Measurements from ENCODE around the gene SETD1B.
"Not testable (repeated sequence)": the region's sequence is repeated elsewhere in the genome, so short reads cannot be mapped to it uniquely, and the experiment has no call there.

The SETD1B gene

DNA sequence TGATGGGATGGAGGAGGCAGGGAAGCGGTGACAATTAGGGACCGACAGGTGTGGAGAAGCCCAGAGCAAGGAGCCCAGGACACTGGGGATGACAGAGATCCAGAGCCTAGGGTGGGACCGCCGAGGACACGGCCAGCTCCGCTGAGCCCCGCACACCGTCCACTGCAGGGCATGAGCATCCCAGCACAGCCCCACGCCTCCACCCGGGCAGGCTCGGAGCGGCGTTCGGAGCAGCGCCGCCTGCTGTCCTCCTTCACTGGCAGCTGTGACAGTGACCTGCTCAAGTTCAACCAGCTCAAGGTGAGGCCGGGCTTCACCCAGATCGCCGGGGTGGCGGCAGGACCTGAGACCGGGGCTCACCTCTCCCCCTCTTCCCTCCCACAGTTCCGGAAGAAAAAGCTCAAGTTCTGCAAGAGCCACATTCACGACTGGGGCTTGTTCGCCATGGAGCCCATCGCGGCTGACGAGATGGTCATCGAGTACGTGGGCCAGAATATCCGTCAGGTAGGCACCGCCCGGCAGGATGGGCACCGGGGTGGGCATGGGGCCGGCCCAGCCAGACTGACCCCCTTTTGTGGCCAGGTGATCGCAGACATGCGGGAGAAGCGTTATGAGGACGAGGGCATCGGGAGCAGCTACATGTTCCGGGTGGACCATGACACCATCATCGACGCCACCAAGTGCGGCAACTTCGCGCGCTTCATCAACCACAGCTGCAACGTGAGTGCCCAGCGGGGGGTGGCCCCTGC lies 23.7 kb downstream of the SETD1B start:
- no peak for DNase-seq

DNA sequence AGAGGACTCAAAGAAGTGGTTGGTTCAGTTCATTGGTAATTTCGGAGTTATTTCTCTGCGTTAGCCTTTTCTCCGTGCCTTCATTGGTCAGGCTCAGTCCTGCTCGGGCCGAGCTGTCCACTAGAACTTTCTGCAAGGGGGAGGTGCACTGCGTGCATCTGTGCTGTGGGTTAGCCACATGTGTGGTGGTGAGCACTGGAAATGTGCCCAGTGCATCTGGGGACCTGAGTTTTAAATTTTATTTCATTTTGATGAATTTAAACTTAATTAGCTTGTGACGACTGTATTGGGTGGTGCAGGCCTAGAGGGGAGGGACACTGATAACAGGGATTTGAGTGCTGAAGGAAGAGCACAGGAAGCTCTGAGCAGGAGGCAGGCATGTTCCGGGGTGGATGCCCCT lies 24.5 kb downstream of the SETD1B start:
- DNase-seq = no peak

DNA sequence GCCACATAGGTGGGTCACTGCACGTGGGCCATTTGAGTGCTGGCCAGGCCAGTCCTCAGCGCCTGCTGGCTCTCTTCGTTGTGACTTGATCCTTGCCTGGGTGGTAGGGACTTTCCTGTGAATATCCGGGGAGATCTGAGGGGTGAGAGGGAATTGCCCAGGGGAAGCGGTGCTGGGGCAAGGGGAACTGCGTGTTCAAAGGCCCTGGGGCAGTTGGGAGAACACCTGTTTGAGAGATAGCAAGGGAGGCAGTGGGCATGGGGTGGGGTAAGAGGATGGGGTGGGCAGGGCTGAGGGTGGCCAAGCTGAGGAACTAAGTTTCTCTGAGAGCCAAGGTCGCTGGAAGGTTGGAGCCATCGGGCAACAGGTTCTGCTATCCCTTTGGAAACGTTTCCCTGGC lies 25.0 kb downstream of the SETD1B start:
- DNase-seq = no peak

DNA sequence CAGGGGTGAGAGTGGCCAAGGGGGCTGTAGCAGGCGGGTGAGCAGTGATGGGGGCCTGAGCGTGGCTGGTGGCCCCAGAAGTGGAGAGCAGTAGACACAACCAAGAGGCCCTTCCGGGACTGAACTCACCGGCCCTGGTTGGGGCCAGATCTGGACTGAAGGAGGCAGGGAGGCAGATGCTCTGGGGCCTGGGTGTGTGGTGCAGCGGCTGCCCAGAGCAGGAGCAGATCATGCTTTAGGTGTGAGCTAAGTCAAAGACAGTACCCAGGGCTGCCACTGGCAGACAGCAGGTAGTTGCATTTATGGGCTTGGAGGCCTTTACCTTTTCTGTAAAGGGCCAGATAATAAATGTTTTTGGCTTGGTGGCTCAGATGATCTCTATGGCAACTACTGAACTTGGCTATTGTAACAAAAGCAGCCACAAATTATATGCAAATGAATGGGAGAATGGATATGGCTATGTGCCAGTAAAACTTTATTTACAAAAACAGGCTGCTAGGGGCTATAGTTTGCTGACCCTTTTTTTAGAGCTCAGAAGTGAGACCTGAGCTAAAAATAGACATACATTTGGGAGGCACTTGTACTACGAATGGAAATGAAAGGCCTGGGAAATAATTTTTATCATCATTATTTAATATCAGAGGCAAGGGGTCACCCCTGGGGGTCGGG lies 25.6 kb downstream of the SETD1B start:
- DNase-seq = no peak

DNA sequence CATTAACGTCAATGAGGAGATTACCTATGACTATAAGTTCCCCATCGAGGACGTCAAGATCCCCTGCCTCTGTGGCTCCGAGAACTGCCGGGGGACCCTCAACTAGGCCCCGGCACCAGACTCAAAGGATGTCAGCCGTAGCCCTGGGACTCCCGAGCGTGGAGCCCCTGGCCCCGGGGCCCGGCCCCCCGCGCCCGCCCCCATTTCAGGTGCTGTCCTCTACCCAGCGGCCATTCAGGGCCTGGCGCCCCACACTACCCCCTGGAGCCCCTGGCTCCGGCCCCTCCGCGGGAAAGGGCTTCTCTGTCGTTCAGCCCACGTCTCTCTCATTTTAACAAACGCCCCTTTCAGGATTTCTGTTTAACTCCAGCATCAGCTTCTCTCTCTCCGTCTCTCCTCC lies 26.3 kb downstream of the SETD1B start:
- no peak for DNase-seq

DNA sequence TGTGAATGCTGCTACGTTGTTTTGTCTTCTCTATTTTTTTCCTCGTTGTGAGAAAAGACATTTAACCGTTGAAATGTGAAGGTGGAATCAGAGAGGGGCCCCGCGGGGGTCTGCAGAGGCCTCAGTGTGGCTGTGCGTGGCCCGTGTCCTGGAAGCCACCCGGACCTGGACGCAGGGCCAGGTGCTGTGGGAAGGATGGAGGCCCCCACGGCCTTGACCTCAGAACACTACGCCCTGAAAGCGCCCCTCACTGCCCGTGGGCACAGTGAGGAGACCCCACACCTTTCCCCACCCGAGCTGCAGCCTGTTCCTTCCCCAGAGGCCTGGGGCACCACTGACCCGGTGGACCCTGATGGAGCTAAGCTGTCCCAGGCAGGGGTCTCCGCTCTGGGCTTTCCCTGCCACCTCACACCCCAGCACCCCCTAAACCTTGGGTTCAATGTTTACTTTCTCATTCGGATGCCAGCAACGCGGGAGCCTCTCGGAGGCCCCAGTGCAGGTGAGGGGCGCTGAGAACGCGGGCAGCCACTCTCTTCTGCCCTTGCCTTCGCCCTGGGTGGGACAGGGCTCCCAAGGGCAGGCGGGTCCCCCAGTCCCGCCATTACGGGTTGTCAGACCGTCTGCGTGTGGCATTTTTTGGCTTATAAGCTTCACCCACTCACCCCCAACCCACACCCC lies 26.9 kb downstream of the SETD1B start:
- DNase-seq = no peak

DNA sequence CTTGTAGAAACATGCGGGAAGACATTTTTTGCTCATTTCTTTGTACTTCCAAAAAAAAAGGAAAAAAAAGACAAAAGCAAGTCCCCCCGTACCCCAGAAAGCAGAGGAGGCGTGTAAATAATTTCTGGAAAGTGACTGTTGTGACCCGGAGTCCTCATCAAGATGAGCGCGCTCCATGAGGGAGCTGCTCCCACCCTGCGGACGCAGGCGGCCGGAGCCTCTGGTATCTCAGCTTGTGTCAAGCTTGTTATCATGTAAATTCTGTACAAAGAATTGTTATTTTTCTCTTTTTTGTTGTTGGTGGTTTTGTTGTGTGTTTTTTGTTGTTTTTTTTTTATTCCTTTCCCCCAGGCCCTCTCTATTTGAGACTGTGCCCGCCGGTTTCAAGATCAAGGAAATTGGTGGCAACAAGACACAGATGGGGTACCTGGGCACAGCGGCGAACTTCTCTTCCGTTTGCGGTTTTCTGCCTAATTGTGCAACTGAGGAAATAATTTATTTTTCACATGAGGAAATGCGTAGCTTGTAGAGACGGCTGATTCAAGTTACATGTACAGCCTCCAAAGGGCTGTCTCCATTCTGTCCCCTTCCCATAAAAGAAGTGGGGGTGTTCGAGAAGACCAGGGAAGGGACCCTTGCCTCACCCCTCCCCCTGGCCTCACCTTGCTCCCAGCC lies 27.9 kb downstream of the SETD1B start:
- DNase-seq = no peak

DNA sequence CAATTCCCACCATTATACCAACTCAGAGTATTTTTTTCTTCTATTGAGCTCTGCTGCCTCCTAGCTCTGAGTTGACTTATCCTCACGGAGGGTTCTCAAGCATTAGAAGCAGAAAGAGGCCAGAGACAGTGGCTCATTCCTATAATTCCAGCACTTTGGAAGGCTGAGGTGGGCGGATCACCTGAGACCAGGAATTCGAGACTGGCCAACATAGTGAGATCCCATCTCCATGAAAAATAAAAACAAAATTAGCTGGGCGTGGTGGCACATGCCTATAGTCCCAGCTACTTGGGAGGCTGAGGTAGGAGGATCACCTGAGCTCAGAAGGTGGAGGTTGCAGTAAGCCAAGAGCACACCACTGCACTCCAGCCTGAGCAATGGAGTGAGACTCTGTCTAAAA lies 33.9 kb downstream of the SETD1B start:
- no peak for DNase-seq

DNA sequence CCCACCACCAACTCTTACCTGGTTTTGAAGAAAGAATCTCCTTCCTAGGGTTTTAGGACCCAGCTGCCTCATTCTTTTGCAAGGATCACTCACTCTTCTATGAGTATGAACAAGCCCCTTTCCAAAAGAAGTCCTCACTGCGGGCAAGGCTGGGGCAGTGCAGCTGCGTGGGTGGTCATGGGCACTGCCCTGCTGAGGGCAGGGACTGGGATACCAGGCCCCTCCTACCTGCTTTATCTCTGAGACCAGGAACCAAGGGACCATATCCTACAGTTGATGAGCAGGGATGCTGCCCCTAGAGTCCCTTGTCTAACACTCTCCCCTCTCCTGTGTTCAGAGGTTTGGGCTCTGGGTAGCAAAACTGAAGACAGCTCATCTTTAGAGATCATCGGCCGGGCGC lies 34.3 kb downstream of the SETD1B start:
- DNase-seq = no peak

DNA sequence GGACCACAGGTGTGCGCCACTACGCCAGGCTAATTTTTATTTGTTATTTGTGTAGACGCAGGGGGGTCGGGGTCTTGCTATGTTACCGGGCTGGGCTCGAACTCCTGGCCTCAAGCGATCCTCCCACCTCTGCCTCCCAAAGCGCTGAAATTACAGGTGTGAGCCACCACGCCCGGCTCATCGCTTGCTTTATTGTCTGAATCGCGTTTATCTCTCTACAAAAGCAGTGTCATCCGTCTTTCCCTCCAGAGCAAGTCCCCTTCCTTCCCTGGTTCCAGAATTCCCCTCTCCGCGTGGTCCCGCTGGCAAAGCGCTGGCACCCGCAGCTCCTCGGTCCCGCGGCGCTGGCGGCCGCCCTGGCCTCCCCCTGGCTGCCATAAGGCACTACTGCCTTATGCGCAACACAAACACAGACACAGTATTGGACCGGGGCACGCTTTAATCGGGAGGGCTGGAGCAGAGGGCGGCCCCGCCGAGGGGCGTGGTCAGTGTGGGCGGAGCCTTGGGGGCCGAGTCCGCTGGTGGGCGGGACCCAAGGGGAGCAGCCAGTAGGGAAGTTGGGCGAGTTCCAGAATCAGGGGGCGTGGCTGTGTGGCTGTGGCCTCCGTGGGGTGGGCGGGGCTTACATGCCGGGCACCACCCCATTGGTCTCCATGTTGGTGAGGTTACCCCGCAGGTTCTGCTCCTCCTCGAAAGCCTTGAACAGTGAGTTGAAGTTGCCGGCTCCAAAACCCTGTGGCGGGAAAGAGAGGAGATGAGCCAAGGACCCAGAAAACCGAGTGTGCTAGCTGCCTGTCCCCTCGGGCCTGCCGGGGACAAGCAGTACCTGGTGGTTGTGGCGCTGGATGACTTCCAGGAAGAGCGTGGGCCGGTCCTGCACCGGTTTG lies 35.5 kb downstream of the SETD1B start:
- peak; percentile 53 to 68 for DNase-seq

DNA sequence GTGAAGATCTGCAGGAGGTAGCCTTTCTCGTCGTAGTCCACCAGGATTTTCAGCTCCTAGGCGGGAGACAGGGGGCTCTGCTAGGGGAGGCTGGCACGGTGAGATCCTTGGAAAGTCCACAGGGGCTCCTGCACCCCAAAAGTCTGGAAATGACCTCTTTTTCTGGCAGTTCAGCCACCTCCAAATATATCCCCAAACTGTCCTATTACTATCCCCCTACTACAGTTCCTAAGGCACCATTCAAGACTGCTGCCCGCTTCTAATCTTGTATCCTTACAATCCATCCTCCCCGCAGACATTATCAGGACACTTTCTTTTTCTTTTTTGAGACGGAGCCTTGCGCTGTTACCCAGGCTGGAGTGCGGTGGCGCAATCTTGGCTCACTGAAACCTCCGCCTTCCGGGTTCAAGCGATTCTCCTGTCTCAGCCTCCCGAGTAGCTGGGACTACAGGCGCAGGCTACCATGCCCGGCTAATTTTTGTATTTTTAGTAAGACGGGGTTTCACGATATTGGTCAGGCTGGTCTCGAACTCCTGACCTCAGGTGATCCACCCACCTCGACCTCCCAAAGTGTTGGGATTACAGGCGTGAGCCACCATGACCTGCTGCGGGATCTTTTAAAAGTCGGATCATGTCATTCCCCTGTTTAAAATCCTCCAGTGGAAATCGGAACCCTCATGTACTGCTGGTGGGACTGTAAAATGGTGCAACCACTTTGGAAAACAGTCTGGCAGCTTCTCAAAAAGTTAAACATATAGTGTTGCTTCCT lies 36.4 kb downstream of the SETD1B start:
- no peak for DNase-seq

DNA sequence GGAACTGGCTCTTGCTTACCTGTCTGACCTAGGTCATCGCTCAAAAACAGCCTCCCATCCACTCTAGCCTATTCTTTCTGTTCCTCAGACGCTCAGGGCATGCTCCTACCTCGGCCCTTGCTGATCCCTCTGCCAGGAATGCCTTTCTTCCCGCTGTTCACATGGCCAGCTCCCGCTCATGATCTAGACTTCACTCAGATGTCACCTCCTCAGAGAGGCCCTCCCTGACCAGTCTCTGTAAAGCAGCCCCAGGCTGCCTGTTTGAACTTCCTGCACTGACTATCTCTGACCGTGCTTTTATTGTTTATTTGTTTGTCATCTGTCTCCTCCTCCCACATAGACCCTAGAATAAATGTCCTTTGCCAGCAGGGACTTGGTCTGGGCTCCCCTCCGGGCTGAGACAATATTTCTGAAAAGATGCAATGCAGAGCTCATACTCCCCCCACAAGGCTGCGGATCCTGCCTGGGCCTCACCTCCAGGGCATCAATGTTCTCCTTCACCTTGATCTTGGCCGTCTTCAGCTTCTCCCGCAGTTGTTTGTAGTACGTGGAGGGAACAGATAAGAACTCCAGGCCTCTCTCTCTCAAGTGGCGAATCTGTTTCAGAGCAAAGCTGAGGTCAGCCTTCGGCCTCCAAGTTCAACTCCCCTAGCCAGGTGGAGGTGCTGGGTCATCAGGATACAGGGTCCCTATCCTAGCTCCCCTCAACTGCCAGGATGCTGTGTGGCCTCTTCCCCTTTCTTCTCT lies 39.6 kb downstream of the SETD1B start:
- DNase-seq = no peak

DNA sequence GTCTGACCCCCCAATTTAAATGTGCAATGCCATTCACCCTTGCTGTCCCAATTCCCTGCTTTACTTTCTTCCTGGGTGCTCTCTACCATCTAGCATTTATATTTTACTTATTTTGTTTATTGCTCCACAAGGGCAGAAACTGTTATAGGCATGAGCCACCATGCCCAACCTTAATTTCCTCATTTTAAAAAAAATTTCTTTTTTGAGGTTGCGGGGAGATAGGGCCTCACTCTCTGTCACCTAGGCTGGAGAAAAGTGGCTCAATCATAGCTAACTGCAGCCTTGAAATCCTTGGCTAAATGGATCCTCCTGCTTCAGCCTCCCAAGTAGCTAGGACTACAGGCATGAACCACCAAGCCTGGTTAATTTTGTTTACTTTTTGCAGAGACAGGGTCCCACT lies 41.9 kb downstream of the SETD1B start:
- DNase-seq = no peak

DNA sequence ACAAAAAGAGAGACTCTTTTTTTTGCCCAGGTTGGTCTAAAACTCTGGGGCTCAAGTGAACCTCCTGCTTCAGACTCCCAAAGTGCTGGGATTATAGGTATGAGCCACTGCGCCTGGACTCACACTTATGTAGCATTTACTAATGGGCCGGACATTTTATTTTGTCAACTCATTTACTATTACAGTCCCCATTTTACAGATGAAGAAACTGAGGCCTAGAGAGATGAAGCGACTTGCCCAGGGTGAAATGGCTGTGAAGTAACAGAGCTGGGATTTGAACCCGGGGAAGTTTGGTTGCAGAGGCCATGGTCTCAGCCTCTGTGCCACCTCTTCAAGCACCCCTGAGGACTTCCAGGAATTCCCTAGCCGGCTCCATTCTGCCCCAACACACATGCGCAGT lies 45.4 kb downstream of the SETD1B start:
- no peak for DNase-seq

DNA sequence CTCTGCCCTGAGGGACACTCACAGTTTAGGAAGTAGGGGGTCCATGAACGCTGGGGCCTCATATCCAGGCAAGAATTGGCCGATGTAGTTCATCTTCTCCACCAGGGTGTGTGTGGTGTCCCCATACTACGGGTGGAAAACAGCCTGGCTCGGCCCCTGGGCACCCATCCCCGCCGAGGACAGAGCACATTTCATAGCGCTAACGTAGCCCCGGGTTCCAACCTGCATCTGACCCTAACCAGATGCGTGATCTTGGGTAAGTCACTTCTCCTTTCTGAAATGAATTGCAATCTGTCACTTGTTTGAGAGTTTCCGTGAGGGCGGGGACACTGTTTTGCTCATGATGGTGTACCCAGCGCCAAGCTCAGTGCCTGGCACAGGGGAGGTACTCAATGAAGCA lies 45.9 kb downstream of the SETD1B start:
- DNase-seq = no peak

DNA sequence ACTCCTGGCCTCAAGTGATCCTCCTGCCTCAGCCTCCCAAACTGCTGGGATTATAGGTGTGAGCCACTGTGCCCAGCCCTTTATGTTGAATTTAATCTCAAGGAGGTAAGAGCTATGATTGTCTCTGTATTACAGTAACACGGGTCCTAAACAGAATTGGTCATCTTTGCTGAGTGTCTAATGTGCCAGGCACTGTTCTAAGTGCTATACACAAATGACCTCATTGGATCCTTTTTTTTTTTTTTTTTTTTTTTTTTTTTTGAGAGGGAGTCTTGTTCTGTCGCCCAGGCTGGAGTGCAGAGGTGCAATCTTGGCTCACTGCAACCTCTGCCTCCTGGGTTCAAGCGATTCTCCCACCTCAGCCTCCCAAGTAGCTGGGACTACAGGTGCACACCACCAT lies 48.6 kb downstream of the SETD1B start:
- DNase-seq = not testable (repeated sequence)

DNA sequence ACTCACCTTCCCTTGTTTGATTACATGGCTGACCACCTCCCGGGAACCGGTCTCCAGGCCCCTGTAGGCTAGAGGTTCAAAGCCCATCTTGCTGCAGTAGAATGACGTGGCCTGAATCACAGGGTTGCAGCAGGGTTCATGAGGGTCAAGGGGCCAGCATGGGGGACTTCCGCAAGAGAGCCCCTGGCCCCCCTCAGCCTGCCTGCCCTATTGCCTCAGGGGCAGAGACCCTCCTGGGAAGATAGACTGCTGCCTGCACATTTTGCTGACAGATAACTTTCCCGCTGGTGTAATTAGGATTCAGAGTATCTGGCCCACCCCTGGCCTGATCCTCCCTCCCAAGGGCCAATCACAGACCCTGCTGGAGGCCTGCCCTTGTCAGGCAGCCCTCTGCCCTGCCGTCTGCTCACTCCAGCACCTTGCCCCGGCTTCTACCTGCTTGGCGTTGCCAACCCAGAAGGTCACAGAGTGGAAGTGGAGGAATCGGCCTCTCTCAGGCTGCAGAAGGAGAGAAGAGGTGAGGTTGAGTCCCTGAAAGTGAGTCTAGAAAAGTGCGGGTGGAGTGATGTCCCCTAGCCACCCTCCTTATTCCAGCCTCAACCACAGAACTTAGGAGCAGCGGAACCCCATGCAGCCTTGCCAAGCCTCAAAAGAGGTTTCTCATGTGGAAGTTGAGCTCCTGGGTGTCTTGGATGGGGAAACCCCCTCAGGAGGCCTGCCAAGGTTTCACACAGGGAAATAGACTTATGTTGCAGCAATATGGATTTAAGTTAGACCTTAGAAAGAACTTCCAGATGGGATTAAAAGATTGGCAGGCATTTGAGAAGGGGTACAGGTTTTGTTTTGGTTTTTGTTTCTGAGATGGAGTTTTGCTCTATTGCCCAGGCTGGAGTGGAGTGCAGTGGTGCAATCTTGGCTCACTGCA lies 53.8 kb downstream of the SETD1B start:
- DNase-seq = no peak

DNA sequence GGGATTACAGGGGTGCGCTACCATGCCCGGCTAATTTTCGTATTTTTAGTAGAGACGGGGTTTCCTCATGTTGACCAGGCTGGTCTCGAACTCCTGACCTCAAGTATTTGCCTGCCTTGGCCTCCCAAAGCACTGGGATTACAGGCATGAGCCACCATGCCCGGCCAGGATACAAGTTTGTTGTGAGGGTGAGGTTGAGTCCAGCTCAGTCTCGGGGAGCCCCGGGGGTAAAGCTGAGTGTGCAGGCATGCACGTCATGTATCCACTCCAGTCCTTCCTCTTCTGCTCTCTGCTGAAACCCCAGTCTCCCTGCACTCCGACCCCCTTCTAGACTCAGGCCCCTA lies 54.5 kb downstream of the SETD1B start:
- no peak for DNase-seq

DNA sequence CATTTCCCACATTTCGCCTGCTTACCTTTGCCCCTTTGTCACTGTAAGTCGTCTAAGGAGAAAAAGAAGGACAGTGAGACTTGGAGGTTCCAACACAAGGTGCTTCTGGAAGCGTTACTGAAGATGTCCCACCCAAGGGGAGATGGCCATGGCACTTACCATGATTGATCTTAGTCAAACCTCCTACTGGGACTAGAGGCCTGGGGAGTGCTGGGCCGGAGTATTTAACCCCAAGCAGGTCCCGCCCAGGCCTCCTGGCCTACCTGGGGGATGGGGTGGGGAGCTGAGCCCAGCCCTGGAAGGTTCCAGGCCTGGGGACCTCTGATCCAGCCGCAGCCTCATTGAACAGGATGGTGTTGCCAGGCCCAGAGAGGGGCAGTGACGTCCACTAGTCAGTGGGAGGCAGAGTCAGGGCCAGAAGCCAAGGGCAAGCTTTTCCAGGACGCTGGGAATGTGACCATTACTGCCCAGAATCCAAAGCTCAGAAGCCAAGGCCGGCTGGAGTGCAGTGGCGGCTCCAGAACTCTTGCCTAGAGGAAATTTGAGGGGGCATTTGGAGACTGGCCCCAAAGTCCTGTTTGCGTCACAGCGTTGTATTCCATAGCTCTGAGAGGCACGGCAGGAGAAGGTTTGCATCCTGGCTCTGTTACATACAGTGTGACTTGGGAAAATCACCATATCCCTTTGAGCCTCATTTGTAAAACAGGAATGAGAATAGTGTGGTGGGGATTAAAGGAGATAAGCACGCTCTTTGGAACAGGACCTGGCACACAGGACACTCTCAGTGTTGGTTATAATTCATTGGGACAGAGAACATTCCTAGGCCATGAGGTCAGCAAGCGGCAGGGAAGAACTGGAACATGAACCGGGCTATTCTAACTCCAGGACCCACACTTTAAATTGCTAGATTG lies 55.1 kb downstream of the SETD1B start, which contains the start of gene HPD:
Gene HPD (minus strand): TSS at position 198 of the 911 bp plus-strand sequence. CDS start 36 bp downstream, at position 162.
- no peak for DNase-seq

Measured in cerebellar nuclear complex (tissue), 1 donor.